HUES48 (cell line): ENCODE results near the gene SLC35B2.

Experiments used
- H3K27ac ChIP-seq: one replicate; pipeline ENCODE4 v1.7.0; 2013; ENCODE audit warnings: low read depth, low read length, inconsistent platforms
- H3K27me3 ChIP-seq: 2 replicates; pipeline ENCODE4 v1.6.1; 2013; ENCODE audit warnings: mild to moderate bottlenecking, low read length; ENCODE audit not compliant: control insufficient read depth, insufficient read depth
- H3K36me3 ChIP-seq: 2 replicates; pipeline ENCODE4 v1.6.1; 2013; ENCODE audit warnings: low read length; ENCODE audit not compliant: control insufficient read depth, insufficient read depth
- H3K4me1 ChIP-seq: 2 replicates; pipeline ENCODE4 v1.6.1; 2013; ENCODE audit warnings: mild to moderate bottlenecking, low read length; ENCODE audit not compliant: control insufficient read depth, insufficient read depth
- H3K4me3 ChIP-seq: 2 replicates; pipeline ENCODE4 v1.5.1; 2013; ENCODE audit warnings: mild to moderate bottlenecking, low read depth, low read length
- H3K9ac ChIP-seq: 2 replicates; pipeline ENCODE4 v1.6.1; 2013; ENCODE audit warnings: mild to moderate bottlenecking, low read depth, low read length, moderate library complexity
- H3K9me3 ChIP-seq: 2 replicates; pipeline ENCODE4 v1.6.1; 2013; ENCODE audit warnings: low read length; ENCODE audit not compliant: control insufficient read depth, insufficient read depth

The SLC35B2 gene

DNA sequence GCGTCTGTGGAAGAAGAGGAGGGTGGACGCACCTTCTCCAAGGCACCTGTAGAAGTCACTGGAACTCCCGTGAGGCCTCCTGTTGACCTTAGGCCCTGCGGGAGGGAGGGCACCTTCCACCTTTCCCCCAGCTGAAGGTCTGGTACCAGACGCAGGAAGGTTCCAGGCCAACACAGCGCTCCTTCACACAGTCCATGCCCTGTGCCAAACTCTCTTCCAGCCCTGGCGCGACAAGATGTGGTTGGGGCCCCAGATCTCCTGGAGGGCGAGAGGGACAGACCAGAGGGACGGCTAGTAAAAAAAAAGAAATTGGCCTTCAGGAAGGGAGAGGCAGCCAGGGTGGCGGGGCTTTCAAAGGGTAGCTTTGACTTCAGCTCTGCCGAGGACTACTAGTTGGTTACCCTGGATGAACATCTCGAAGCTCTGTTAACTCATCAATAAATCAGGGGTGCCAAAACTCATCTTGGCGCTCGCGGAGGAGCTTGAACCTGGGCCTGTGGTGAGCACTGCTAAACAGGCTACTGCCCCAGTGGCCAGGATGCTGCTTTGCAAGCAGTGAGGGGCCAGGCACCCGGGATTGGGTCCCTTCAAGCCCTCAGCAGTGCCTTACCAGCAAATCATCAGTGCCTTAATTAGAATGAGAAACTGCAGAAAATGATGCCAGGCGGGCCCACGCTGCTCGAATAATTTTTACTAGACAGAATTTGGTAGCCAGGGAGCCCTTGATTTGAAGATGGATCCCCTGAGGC, 40.9 kb upstream of the SLC35B2 start:
- Histone ChIP-seq H3K4me1 (peaks cover 7% of the 10 kb centered on the region; the same call in 1 of the 2 replicates), H3K4me3 (peak overlapping the region; percentile 78), H3K27ac (no peak overlapping the region), H3K9me3 (no peaks in the 10 kb centered on the region), H3K36me3 (peaks cover 37% of the 10 kb centered on the region), H3K9ac (no peak overlapping the region; the same call in 1 of the 2 replicates), H3K27me3 (peaks cover 32% of the 10 kb centered on the region)

GRCh38 chr6:44297063-44298038, 40.0 kb upstream of the SLC35B2 start:
- no peaks in the 10 kb centered on the region for H3K9me3 ChIP-seq
- peak overlapping the region; percentile 32; the same call in 1 of the 2 replicates for H3K9ac ChIP-seq
- H3K4me1 ChIP-seq = peaks cover 7% of the 10 kb centered on the region; the same call in 1 of the 2 replicates
- H3K4me3 ChIP-seq = peak overlapping the region; percentile 78
- H3K36me3 ChIP-seq = peaks cover 29% of the 10 kb centered on the region
- H3K27me3 ChIP-seq = peaks cover 34% of the 10 kb centered on the region
- no peak overlapping the region for H3K27ac ChIP-seq

DNA sequence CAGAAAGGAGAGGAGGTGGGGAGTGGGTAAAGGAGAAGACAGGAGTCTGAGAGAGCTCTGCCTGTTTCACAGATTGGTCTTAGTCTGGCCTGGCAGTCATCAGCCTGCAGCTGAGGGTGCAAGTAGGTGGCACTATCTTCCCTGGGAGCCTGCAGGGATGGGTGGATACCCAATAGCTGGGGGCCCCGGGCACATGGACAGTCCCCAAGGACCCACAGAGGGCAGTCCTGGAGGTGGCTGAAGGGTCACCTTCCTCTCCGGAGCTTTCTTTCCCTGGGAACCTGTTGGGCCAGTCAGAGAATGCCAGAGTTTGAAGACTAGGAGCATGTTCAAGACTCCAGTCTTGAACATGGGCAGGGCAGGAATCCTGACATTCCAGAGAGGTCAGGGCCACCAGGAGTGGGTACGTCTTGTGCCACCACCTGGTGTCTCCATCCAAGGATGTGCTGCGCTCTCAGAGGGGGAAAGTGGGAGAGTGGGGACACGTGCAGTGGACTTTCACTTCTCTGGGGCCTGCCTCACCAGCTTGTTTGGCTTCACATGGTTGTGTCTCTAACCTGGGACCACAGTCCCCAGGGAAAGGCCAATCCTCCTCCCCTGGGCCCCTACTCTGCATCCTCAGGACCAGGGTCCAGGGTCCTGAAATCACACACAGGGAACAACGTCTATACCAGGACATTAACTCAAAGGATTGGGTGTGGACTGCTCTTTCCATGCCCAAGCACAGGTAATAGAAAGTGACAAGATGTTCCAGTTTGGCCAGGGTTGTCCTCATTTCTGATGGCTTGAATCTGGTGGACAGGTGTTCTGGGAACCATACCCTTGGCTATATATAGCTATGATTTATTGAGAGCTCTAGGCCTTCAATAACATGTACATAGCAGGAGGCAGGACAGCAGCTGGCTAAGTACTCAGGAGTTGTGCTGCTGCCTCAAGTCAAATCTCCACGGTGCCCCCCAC, 37.8 kb upstream of the SLC35B2 start:
- H3K27ac ChIP-seq = no peak overlapping the region
- H3K9me3 ChIP-seq = no peaks in the 10 kb centered on the region
- H3K27me3 ChIP-seq = peaks cover 37% of the 10 kb centered on the region
- H3K4me3 ChIP-seq = no peak overlapping the region
- H3K4me1 ChIP-seq = peaks cover 7% of the 10 kb centered on the region; the same call in 1 of the 2 replicates
- no peak overlapping the region for H3K9ac ChIP-seq
- peaks cover 6% of the 10 kb centered on the region for H3K36me3 ChIP-seq

GRCh38 chr6:44292661-44293365, 35.5 kb upstream of the SLC35B2 start:
- H3K4me1 ChIP-seq = peaks cover 7% of the 10 kb centered on the region; the same call in 1 of the 2 replicates
- H3K27me3 ChIP-seq = peaks cover 32% of the 10 kb centered on the region
- no peak overlapping the region for H3K9ac ChIP-seq
- H3K9me3 ChIP-seq = no peaks in the 10 kb centered on the region
- H3K4me3 ChIP-seq = no peak overlapping the region
- H3K36me3 ChIP-seq = no peaks in the 10 kb centered on the region
- H3K27ac ChIP-seq = no peak overlapping the region

GRCh38 chr6:44291841-44292240, 34.5 kb upstream of the SLC35B2 start:
- peaks cover 35% of the 10 kb centered on the region for H3K27me3 ChIP-seq
- no peaks in the 10 kb centered on the region for H3K9me3 ChIP-seq
- H3K4me3 ChIP-seq = no peak overlapping the region
- H3K4me1 ChIP-seq = peaks cover 5% of the 10 kb centered on the region; the same call in 1 of the 2 replicates
- no peak overlapping the region for H3K27ac ChIP-seq
- no peaks in the 10 kb centered on the region for H3K36me3 ChIP-seq
- H3K9ac ChIP-seq = no peak overlapping the region

DNA sequence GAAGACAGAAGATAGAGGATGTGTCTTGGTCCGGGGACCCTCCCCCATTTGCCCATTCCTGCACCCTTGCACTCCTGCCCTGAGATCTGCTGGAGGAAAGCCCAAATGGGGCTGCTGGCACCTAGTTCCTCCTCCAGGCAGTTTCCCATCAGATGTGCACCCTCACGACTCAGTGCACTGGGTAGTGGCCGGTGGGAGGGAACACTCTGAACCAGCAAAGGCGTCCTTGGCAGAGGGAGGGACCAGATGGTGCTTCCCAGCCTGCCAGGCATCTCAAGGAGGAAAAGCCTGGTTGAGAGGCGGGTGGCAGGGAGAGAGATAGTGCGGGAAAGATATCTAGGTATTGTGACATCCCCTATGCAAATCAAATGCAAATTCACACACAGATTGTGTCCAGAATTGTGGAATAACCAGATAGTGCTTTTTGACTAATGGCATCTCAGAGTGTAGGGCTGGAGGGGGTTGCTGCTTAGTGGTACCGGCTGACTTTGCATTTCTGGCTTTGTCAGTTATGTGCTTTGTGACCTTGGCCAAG, 32.5 kb upstream of the SLC35B2 start:
- H3K4me3 ChIP-seq = no peak overlapping the region
- H3K9me3 ChIP-seq = no peaks in the 10 kb centered on the region
- H3K4me1 ChIP-seq = no peaks in the 10 kb centered on the region
- no peaks in the 10 kb centered on the region for H3K36me3 ChIP-seq
- peaks cover 22% of the 10 kb centered on the region for H3K27me3 ChIP-seq
- H3K27ac ChIP-seq = no peak overlapping the region
- H3K9ac ChIP-seq = no peak overlapping the region

DNA sequence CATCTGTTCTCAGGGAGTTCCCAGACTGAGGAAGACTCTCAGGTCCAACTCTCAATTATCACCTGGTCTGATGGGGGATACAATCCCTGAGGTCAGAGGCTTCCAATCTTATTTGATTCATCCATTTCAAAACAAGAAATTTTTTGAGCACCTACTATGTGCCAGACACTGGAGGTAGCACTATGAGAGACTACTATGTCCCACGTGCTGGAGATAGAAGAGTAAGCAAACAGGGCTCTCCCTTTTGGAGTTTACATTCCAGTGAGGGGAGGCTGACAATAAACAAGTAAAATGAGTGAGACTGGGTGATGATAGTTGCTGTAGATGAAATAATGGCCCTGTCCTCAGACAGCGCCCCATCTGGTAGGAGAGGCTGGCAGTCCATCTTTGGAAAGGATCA, 29.4 kb upstream of the SLC35B2 start:
- Histone ChIP-seq H3K9me3 (no peaks in the 10 kb centered on the region), H3K27ac (no peak overlapping the region), H3K36me3 (no peaks in the 10 kb centered on the region), H3K4me1 (no peaks in the 10 kb centered on the region), H3K9ac (no peak overlapping the region), H3K27me3 (peaks cover 28% of the 10 kb centered on the region), H3K4me3 (no peak overlapping the region)

- no peak overlapping the region for H3K9ac ChIP-seq
- H3K27me3 ChIP-seq = peaks cover 28% of the 10 kb centered on the region
- H3K4me1 ChIP-seq = no peaks in the 10 kb centered on the region
- H3K27ac ChIP-seq = no peak overlapping the region
- no peaks in the 10 kb centered on the region for H3K9me3 ChIP-seq
- H3K36me3 ChIP-seq = no peaks in the 10 kb centered on the region
- no peak overlapping the region for H3K4me3 ChIP-seq
Measured at GRCh38 chr6:44286285-44286565, 28.9 kb upstream of the SLC35B2 start.

DNA sequence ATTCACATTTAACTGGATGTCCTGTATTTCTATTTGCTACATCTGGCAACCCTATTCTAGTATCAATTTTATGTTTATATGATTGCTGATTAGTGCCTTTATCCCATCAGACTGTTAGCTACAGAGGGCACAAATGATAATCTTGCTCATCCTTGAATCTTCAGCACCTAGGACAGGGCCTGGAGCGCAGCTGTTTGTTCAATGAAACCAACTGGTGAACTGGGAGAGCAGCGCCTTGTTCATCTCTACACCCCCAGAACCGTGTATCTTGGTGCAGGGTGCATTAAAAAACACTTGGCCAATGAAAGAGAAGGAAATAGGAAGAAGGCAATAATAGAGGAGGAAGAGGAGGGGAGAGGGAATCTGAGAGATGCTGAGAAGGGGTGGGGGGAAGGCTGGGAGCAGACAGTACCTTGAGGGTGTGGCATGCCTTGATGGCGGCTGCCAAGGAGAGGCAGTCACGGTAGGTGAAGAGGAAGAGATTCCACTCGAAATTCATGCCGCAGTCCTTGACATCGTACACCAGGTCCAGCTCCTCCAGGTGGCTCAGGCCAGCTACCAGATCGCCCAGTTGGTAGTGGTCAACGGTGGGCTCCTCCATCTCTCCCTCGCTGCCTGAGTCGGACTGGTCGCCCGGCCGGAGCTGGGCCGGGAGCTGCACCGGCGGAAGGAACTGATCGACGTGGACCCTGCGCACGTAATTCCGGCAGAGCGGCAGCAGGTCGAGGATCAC, 28.4 kb upstream of the SLC35B2 start:
- Histone ChIP-seq H3K27me3 (peaks cover 28% of the 10 kb centered on the region), H3K9ac (no peak overlapping the region), H3K9me3 (no peaks in the 10 kb centered on the region), H3K4me1 (no peaks in the 10 kb centered on the region), H3K36me3 (no peaks in the 10 kb centered on the region), H3K4me3 (no peak overlapping the region), H3K27ac (no peak overlapping the region)
